Measurements from ENCODE around the gene MED9.

GRCh38 chr17:17493249-17493985 lies 16.6 kb downstream of the MED9 start:
- TF ChIP-seq ZNF394 (tag by site-specific recombination; IDR thresholded peaks at IDR 0.05; ENCODE audit: borderline replicate concordance) (no peak), CTCF (tag by site-specific recombination; IDR thresholded peaks at IDR 0.05) (no peak), ZNF133 (tag by site-specific recombination; IDR thresholded peaks at IDR 0.05) (no peak), ZNF530 (tag by site-specific recombination; IDR thresholded peaks at IDR 0.05; ENCODE audit: low read depth) (no peak)
